PC-3 (cell line): ENCODE results near the gene ACLY. TPM values are rescaled to one million over a fixed set of nuclear protein-coding genes. Genes with fewer than 3 reads are reported as not detected.

Source experiments
- ATAC-seq: fragments of 200-7000 bp; cut with Tn5 transposase; 2 replicates; pipeline ENCODE4 v1.9.1; 2020; ENCODE audit warnings: mild to moderate bottlenecking, moderate library complexity
- BruUV-seq: library from RNA; stranded (reverse); fragments of 400-500 nt; replicated peaks from 2 replicates; lab custom pipeline; 2021; lab: Mats Ljungman, UMichigan
- CTCF ChIA-PET: fragments of 300-600 bp; sonication (Branson Sonifier 250); formaldehyde crosslinking; loops from one replicate; lab custom pipeline; 2022; ENCODE audit warnings: antibody characterized with exemption; lab: Charles Lee
- POLR2A ChIA-PET: fragments of 300-600 bp; sonication (Branson Sonifier 250); formaldehyde crosslinking; loops from one replicate; lab custom pipeline; 2022; ENCODE audit warnings: antibody characterized with exemption; ENCODE audit not compliant: unreplicated experiment; lab: Charles Lee
- DNase-seq: peaks from one replicate; pipeline ENCODE4 v3.0.0-alpha.2; 2015
- H2AFZ ChIP-seq: fragments of 300-600 bp; sonication (generic); 2 replicates; pipeline ENCODE4 v1.6.0; 2016; ENCODE audit warnings: antibody characterized with exemption, low read length
- H3F3A ChIP-seq: fragments of 300-600 bp; sonication (generic); one replicate; pipeline ENCODE4 v1.6.0; 2017; ENCODE audit warnings: antibody characterized with exemption, low read length, control low read depth, mild to moderate bottlenecking; ENCODE audit not compliant: unreplicated experiment
- H3K27ac ChIP-seq: fragments of 300-600 bp; sonication (generic); 2 replicates; pipeline ENCODE4 v1.5.1; 2016; ENCODE audit warnings: mild to moderate bottlenecking, low read length
- H3K27me3 ChIP-seq: fragments of 300-600 bp; sonication (generic); 2 replicates; pipeline ENCODE4 v1.6.1; 2016; ENCODE audit warnings: low read length, mixed read lengths
- H3K36me3 ChIP-seq: fragments of 300-600 bp; sonication (generic); 2 replicates; pipeline ENCODE4 v1.6.1; 2016; ENCODE audit warnings: low read depth, mixed run types, low read length, mixed read lengths
- H3K4me1 ChIP-seq: fragments of 300-600 bp; sonication (generic); 2 replicates; pipeline ENCODE4 v1.5.1; 2016; ENCODE audit warnings: low read length; ENCODE audit not compliant: insufficient read depth
- H3K4me2 ChIP-seq: fragments of 300-600 bp; sonication (generic); 2 replicates; pipeline ENCODE4 v1.6.0; 2016; ENCODE audit warnings: low read length
- H3K4me3 ChIP-seq: fragments of 300-600 bp; sonication (generic); 2 replicates; pipeline ENCODE4 v1.5.1; 2016; ENCODE audit warnings: mild to moderate bottlenecking, low read length, mixed read lengths
- H3K79me2 ChIP-seq: fragments of 300-600 bp; sonication (generic); 2 replicates; pipeline ENCODE4 v1.6.1; 2017; ENCODE audit warnings: low read length, mixed read lengths
- H3K9ac ChIP-seq: fragments of 300-600 bp; sonication (generic); 2 replicates; pipeline ENCODE4 v1.6.0; 2016; ENCODE audit warnings: mild to moderate bottlenecking, low read length
- H3K9me2 ChIP-seq: fragments of 300-600 bp; sonication (generic); replicated peaks from 2 replicates; pipeline ENCODE4 v1.6.1; 2016; ENCODE audit warnings: mixed run types, low read length, mixed read lengths
- H3K9me3 ChIP-seq: fragments of 300-600 bp; sonication (generic); 2 replicates; pipeline ENCODE4 v1.6.1; 2016; ENCODE audit warnings: low read length, mixed read lengths
- H4K20me1 ChIP-seq: fragments of 300-600 bp; sonication (generic); 2 replicates; pipeline ENCODE4 v1.6.1; 2016; ENCODE audit warnings: low read length, mixed read lengths
- EZH2 ChIP-seq: fragments of 300-600 bp; sonication (generic); IDR thresholded peaks from one replicate; pipeline ENCODE4 v1.6.1; 2017; ENCODE audit warnings: antibody characterized with exemption, mild to moderate bottlenecking, low read length; ENCODE audit not compliant: unreplicated experiment
- EZH2phosphoT487 ChIP-seq: fragments of 300-600 bp; sonication (generic); IDR thresholded peaks from 2 replicates; pipeline ENCODE4 v1.6.1; 2018; ENCODE audit warnings: mild to moderate bottlenecking, antibody characterized with exemption, low read length, borderline replicate concordance
- intact Hi-C: fragments of 100-400 bp; cut with micrococcal nuclease; formaldehyde crosslinking; loops from 2 replicates; pipeline ENCODE4 v1.9.0; 2023
- total RNA-seq: library from RNA; depleted of rRNA; stranded (reverse); fragments of >200 nt; gene quantifications from 2 replicates; pipeline ENCODE4 v1.2.3, GENCODE V29; 2014
- TF ChIP-seq, protein P1 (sequence below): fragments of 300-600 bp; sonication (generic); conservative IDR thresholded peaks from 2 replicates; pipeline ENCODE4 v1.5.1; 2017; ENCODE audit warnings: antibody characterized with exemption, low read depth, mild to moderate bottlenecking, low read length

The ACLY gene
- total RNA-seq, 1 experiment from 2014 or later, result 114 TPM

DNA sequence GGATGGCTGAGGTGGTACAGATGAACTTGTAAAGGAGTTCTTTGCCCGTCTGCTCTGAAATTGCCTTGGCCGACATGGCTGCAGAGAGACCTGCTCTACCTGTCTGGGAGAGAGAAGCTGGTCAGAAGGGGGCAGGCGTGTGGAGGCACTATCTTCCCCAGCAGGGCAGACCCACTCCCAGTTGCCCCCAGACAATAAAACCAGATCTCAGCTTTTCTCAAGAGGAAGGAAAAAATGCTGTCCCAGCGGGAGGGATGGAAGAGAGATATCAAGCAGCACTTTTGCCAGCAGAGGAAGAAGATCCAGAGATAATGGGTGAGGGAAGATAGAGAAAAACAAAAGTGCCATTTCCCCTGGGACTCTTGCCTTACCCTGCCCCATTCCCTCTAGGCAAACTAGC is 5.0 kb downstream of the ACLY start:
- TF ChIP-seq EZH2 (no peak), EZH2phosphoT487 (no peak)
- TF ChIP-seq, protein P1, sequence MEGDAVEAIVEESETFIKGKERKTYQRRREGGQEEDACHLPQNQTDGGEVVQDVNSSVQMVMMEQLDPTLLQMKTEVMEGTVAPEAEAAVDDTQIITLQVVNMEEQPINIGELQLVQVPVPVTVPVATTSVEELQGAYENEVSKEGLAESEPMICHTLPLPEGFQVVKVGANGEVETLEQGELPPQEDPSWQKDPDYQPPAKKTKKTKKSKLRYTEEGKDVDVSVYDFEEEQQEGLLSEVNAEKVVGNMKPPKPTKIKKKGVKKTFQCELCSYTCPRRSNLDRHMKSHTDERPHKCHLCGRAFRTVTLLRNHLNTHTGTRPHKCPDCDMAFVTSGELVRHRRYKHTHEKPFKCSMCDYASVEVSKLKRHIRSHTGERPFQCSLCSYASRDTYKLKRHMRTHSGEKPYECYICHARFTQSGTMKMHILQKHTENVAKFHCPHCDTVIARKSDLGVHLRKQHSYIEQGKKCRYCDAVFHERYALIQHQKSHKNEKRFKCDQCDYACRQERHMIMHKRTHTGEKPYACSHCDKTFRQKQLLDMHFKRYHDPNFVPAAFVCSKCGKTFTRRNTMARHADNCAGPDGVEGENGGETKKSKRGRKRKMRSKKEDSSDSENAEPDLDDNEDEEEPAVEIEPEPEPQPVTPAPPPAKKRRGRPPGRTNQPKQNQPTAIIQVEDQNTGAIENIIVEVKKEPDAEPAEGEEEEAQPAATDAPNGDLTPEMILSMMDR, result no peak
- Histone ChIP-seq H3K27me3 (no peaks in the 10 kb centered on the region), H3K4me3 (no peak overlapping the region), H3K9ac (no peak overlapping the region), H3K27ac (no peak overlapping the region), H3F3A (peaks cover 7% of the 10 kb centered on the region), H3K36me3 (peaks cover 24% of the 10 kb centered on the region; the same call in 1 of the 2 replicates), H3K4me2 (no peak overlapping the region), H2AFZ (no peak overlapping the region), H4K20me1 (peaks cover 39% of the 10 kb centered on the region), H3K4me1 (peaks cover 41% of the 10 kb centered on the region), H3K9me3 (no peaks in the 10 kb centered on the region), H3K79me2 (peaks cover 77% of the 10 kb centered on the region), H3K9me2 (no peaks in the 10 kb centered on the region)
- POLR2A ChIA-PET, result no interaction called here
- no peak for DNase-seq
- ATAC-seq, result no peak
- intact Hi-C loops, result no loop called here
- no TSS peak for BruUV-seq
- CTCF ChIA-PET, result interaction anchor here (0.9 kb wide), 1 partner anchor 614 kb away, joined by 3 read pairs; no protein-coding TSS in a partner anchor

DNA sequence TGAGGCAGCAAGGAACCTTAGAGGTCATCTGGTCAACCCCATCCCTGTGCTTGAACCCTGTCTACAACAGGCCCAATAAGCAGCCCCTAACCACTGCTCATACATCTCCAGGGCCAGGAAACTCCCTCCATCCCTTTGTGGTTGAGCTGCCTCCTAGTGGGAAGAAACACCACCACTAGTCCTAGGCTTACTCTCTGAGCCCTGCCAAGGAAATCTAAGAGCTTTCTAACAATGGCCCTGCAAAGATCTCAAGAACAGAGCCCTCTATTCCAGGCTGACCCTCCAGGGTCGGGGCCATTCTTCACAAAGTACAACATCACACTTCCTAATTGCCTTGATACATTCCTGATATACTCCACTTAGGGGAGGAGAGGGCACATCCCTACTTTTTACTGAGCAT is 5.8 kb downstream of the ACLY start:
- DNase-seq (no peak), ATAC-seq (no peak)
- TF ChIP-seq, protein P1, result 0 out of 2 replicates have a peak, but pooled peaks have one; percentile 9
- no peak for TF ChIP-seq EZH2
- Histone ChIP-seq H3K4me3 (no peak overlapping the region), H3K9ac (no peak overlapping the region), H3K9me3 (no peaks in the 10 kb centered on the region), H2AFZ (no peak overlapping the region), H3K79me2 (peaks cover 68% of the 10 kb centered on the region), H4K20me1 (peaks cover 38% of the 10 kb centered on the region), H3K9me2 (no peaks in the 10 kb centered on the region), H3F3A (peaks cover 7% of the 10 kb centered on the region), H3K27ac (no peak overlapping the region), H3K4me2 (no peak overlapping the region), H3K4me1 (peaks cover 42% of the 10 kb centered on the region), H3K36me3 (peaks cover 28% of the 10 kb centered on the region; the same call in 1 of the 2 replicates), H3K27me3 (no peaks in the 10 kb centered on the region)
- intact Hi-C loops, result no loop called here
- ChIA-PET POLR2A (interaction anchor here (0.5 kb wide), 1 partner anchor 996 kb away, joined by 3 read pairs; no protein-coding TSS in a partner anchor), CTCF (no interaction called here)
- no TSS peak for BruUV-seq

DNA sequence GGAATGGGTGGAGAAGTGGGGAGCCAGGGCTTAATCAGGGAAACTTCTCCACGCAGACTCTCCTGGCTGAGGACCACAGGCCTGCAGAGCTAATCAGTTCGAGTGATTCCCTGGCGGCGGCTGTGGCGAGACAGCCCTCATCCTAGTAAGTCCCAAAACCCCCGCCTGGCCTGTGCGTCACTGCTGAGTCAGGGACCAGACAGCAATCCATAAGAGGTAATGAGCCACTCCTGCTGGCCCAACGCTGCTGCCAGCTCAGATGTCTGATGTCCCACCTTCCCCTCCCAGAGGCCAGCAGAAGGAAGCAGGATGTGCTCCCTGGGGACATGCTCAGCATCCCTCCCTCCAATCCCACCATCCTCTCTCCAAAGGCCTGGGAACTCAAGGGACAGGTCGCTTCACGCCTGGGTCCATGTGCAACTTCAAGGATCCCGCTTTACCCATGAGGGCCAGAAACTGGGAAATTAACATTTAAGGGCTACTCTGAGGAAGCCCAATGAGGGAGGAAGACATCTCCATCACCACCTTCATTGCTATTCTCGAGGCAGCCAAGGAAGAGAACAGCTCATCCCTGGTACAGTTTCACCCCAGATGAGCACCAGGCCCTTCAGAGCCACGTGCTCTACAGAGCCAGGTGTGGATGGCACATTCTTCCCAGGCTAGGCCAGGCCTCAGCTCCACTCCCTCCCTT is 7.9 kb downstream of the ACLY start:
- H3K27ac ChIP-seq, result peak overlapping the region; percentile 87
- peak overlapping the region; percentile 40; the same call in 1 of the 2 replicates for H3K4me3 ChIP-seq
- H3K4me1 ChIP-seq, result peaks cover 43% of the 10 kb centered on the region
- H3K79me2 ChIP-seq, result peaks cover 48% of the 10 kb centered on the region
- intact Hi-C loops, result no loop called here
- H4K20me1 ChIP-seq, result peaks cover 27% of the 10 kb centered on the region
- H3K4me2 ChIP-seq, result peak overlapping the region; percentile 77
- H3K9me2 ChIP-seq, result no peaks in the 10 kb centered on the region
- BruUV-seq, result no TSS peak
- DNase-seq (peak; percentile 91), ATAC-seq (peak; percentile 97)
- H2AFZ ChIP-seq, result no peak overlapping the region
- peak overlapping the region; percentile 40 for H3K9ac ChIP-seq
- no peaks in the 10 kb centered on the region for H3K27me3 ChIP-seq
- H3K9me3 ChIP-seq, result no peaks in the 10 kb centered on the region
- CTCF ChIA-PET, result no interaction called here
- peaks cover 7% of the 10 kb centered on the region for H3F3A ChIP-seq
- peaks cover 38% of the 10 kb centered on the region; the same call in 1 of the 2 replicates for H3K36me3 ChIP-seq
- POLR2A ChIA-PET, result interaction anchor here (0.5 to 1.0 kb wide), 2 partner anchors 45 to 84 kb away, joined by 3 to 5 read pairs; partner anchors contain the start of gene KLHL11
- no peak for TF ChIP-seq EZH2phosphoT487
